ENCODE data around the gene AFTPH. TPM values are rescaled to one million over a fixed set of nuclear protein-coding genes. Genes with fewer than 3 reads are reported as not detected.

The AFTPH gene
- total RNA-seq, 3 donors from 2014 or later: 33.4 to 75.8 (median 55.1) TPM

- no peaks in the 10 kb centered on the region for H3K4me1 ChIP-seq
- TF ChIP-seq POLR2AphosphoS5 (IDR thresholded peaks at IDR 0.05): no peak
- no peak for TF ChIP-seq CTCF (IDR thresholded peaks at IDR 0.05)
- no peak for TF ChIP-seq POLR2A (IDR thresholded peaks at IDR 0.05)
- no peaks in the 10 kb centered on the region for H3K9me3 ChIP-seq
- DNase-seq (ENCODE audit: low spot score in 2 of 2): no peak
- no peaks in the 10 kb centered on the region for H3K36me3 ChIP-seq
- intact Hi-C loops (cut with DNase I; ENCODE audit: low total_unique reads): loop anchor here (1.0 kb wide), 1 partner anchor 156 kb away; no protein-coding TSS in a partner anchor
- no peaks in the 10 kb centered on the region for H3K27me3 ChIP-seq
- H3K27ac ChIP-seq: no peak overlapping the region
- no peak overlapping the region for H3K4me3 ChIP-seq
Measured at GRCh38 chr2:64626146-64626809, 102.2 kb downstream of the AFTPH start.

- Histone ChIP-seq H3K9me3 (no peaks in the 10 kb centered on the region), H3K36me3 (no peaks in the 10 kb centered on the region), H3K4me3 (no peak overlapping the region), H3K4me1 (no peaks in the 10 kb centered on the region), H3K27ac (no peak overlapping the region), H3K27me3 (no peaks in the 10 kb centered on the region)
- DNase-seq (ENCODE audit: low spot score in 2 of 2): no peak
- TF ChIP-seq POLR2A (IDR thresholded peaks at IDR 0.05) (no peak), POLR2AphosphoS5 (IDR thresholded peaks at IDR 0.05) (no peak), CTCF (IDR thresholded peaks at IDR 0.05) (no peak)
- intact Hi-C loops (cut with DNase I; ENCODE audit: low total_unique reads): loop anchor here (1.0 kb wide), 1 partner anchor 155 kb away; no protein-coding TSS in a partner anchor
Measured at GRCh38 chr2:64626963-64627760, 103.0 kb downstream of the AFTPH start.

- intact Hi-C loops (cut with DNase I; ENCODE audit: low total_unique reads): no loop called here
- Histone ChIP-seq H3K9me3 (no peaks in the 10 kb centered on the region), H3K4me3 (no peak overlapping the region), H3K4me1 (no peaks in the 10 kb centered on the region), H3K27ac (no peak overlapping the region), H3K36me3 (no peaks in the 10 kb centered on the region), H3K27me3 (no peaks in the 10 kb centered on the region)
- DNase-seq (ENCODE audit: low spot score in 2 of 2): no peak
- TF ChIP-seq POLR2AphosphoS5 (IDR thresholded peaks at IDR 0.05): no peak
- no peak for TF ChIP-seq POLR2A (IDR thresholded peaks at IDR 0.05)
- TF ChIP-seq CTCF (IDR thresholded peaks at IDR 0.05): no peak
Measured at GRCh38 chr2:64627860-64628841, 104.0 kb downstream of the AFTPH start.

GRCh38 chr2:64629329-64629781 is 105.2 kb downstream of the AFTPH start:
- Histone ChIP-seq H3K4me3 (no peak overlapping the region), H3K27ac (peak overlapping the region in 1 of 2 donors; percentile 2), H3K9me3 (no peaks in the 10 kb centered on the region), H3K4me1 (no peaks in the 10 kb centered on the region), H3K36me3 (no peaks in the 10 kb centered on the region), H3K27me3 (no peaks in the 10 kb centered on the region)
- DNase-seq (ENCODE audit: low spot score in 2 of 2): no peak
- intact Hi-C loops (cut with DNase I; ENCODE audit: low total_unique reads): no loop called here
- TF ChIP-seq POLR2A (IDR thresholded peaks at IDR 0.05): no peak
- TF ChIP-seq POLR2AphosphoS5 (IDR thresholded peaks at IDR 0.05): no peak
- TF ChIP-seq CTCF (IDR thresholded peaks at IDR 0.05): no peak
